K562 (cell line): ENCODE results near the gene AADAC. TPM values are rescaled to one million over a fixed set of nuclear protein-coding genes. Genes with fewer than 3 reads are reported as not detected.

Source experiments
- ATAC-seq: fragments of 200-7000 bp; cut with Tn5 transposase; 3 replicates; pipeline ENCODE4 v1.9.1; 2020; ENCODE audit warnings: moderate library complexity
- BruUV-seq: library from RNA; stranded (reverse); fragments of 400-500 nt; replicated peaks from 2 replicates; lab custom pipeline; 2021; lab: Mats Ljungman, UMichigan
- CTCF ChIA-PET: fragments of 300-600 bp; formaldehyde crosslinking; extraction: SDS; loops from one replicate; lab custom pipeline; 2021; ENCODE audit warnings: low intra/inter-chr PET ratio; lab: Yijun Ruan, JAX
- POLR2A ChIA-PET: fragments of 300-600, 350-650 bp; sonication (Branson Sonifier 250); formaldehyde crosslinking; extraction: SDS; loops from one replicate; lab custom pipeline; 2021; ENCODE audit warnings: antibody characterized with exemption, inconsistent platforms; lab: Yijun Ruan, JAX
- DNase-seq, 4 experiments: peaks; one replicate each; pipeline versions ENCODE4 v3.0.0 to v3.0.0-alpha.2; 2011 to 2018; ENCODE audit warnings: low spot score in 3 of 4, mixed read lengths in 3 of 4; ENCODE audit errors: extremely low read depth in 1 of 4
- FAIRE-seq: peaks from 2 replicates; lab custom pipeline; 2011; peaks lifted over from hg19 to GRCh38; lab: Jason Lieb, UNC
- H2AFZ ChIP-seq: 2 replicates; pipeline ENCODE4 v1.6.0; 2011; ENCODE audit warnings: low read depth, low read length, control low read depth, inconsistent platforms
- H3K27ac ChIP-seq: fragments of 200-600 bp; 3 replicates; pipeline ENCODE4 v1.8.0; 2011; ENCODE audit warnings: low read depth, mild to moderate bottlenecking, control low read depth, inconsistent platforms, low read length, moderate library complexity, mixed read lengths; ENCODE audit errors: extremely low read depth
- H3K27me3 ChIP-seq, 2 experiments: fragments of 300-600 bp in 1 of 2; 2 replicates in 1 of 2; 3 replicates in 1 of 2; pipeline versions ENCODE4 v1.6.0 to v1.8.0; 2011; ENCODE audit warnings: inconsistent platforms in 2 of 2, low read length in 2 of 2, mild to moderate bottlenecking in 1 of 2, mixed read lengths in 1 of 2, moderate library complexity in 1 of 2; ENCODE audit not compliant: control insufficient read depth in 2 of 2, insufficient read depth in 2 of 2
- H3K36me3 ChIP-seq: fragments of 300-600 bp; 3 replicates; pipeline ENCODE4 v1.8.0; 2011; ENCODE audit warnings: mild to moderate bottlenecking, low read length, inconsistent platforms; ENCODE audit not compliant: control insufficient read depth, insufficient read depth
- H3K4me1 ChIP-seq, 2 experiments: fragments of 200-600 bp in 1 of 2; replicated peaks in 1 of 2; 2 replicates in 1 of 2; 3 replicates in 1 of 2; pipeline versions ENCODE4 v1.5.1 to v1.8.0; 2011; ENCODE audit warnings: inconsistent platforms in 2 of 2, low read length in 2 of 2, mild to moderate bottlenecking in 1 of 2, mixed read lengths in 1 of 2, moderate library complexity in 1 of 2; ENCODE audit not compliant: control insufficient read depth in 2 of 2, insufficient read depth in 2 of 2
- H3K4me2 ChIP-seq: 2 replicates; pipeline ENCODE4 v1.6.1; 2011; ENCODE audit warnings: low read length, control low read depth, inconsistent platforms, mixed read lengths; ENCODE audit not compliant: insufficient read depth
- H3K4me3 ChIP-seq: fragments of 200-600 bp; sonication (generic), shearing (Covaris generic); 2 replicates; pipeline ENCODE4 v1.5.1; 2016; ENCODE audit warnings: control low read depth, inconsistent platforms
- H3K79me2 ChIP-seq: fragments of 200-600 bp; 3 replicates; pipeline ENCODE4 v1.8.0; 2011; ENCODE audit warnings: low read length, inconsistent platforms; ENCODE audit not compliant: control insufficient read depth, insufficient read depth
- H3K9ac ChIP-seq, 2 experiments: 2 replicates each; pipeline versions ENCODE4 v1.6.0 to v1.6.1; 2011; ENCODE audit warnings: low read depth in 2 of 2, low read length in 2 of 2, control low read depth in 1 of 2, inconsistent platforms in 1 of 2, mild to moderate bottlenecking in 1 of 2, mixed read lengths in 1 of 2; ENCODE audit not compliant: insufficient read depth in 1 of 2
- H3K9me1 ChIP-seq: one replicate; pipeline ENCODE4 v1.6.0; 2011; ENCODE audit warnings: inconsistent platforms, mild to moderate bottlenecking, low read length, moderate library complexity; ENCODE audit not compliant: control insufficient read depth, insufficient read depth
- H3K9me3 ChIP-seq: replicated peaks from 2 replicates; pipeline ENCODE4 v1.5.1; 2011; ENCODE audit warnings: low read depth, low read length, inconsistent platforms; ENCODE audit not compliant: control insufficient read depth, insufficient read depth
- H4K20me1 ChIP-seq: replicated peaks from 2 replicates; pipeline ENCODE4 v1.6.1; 2011; ENCODE audit warnings: low read length, inconsistent platforms, mixed read lengths; ENCODE audit not compliant: control insufficient read depth, insufficient read depth
- BACH1 ChIP-seq: fragments of 200-800 bp; sonication (Bioruptor generic); IDR thresholded peaks from 2 replicates; pipeline ENCODE4 v1.6.1; 2016; ENCODE audit warnings: missing genetic modification characterization, missing compliant biosample characterization
- BMI1 ChIP-seq: fragments of 150-350 bp; IDR thresholded peaks from 2 replicates; pipeline ENCODE4 v1.6.1; 2014; ENCODE audit warnings: low read length
- C11orf30 ChIP-seq: fragments of 450-650 bp; IDR thresholded peaks from 2 replicates; pipeline ENCODE4 v1.6.1; 2016; ENCODE audit warnings: low read depth, mild to moderate bottlenecking
- CCNT2 ChIP-seq: IDR thresholded peaks from 2 replicates; pipeline ENCODE4 v1.6.1; 2011; ENCODE audit warnings: borderline replicate concordance, low read depth, mild to moderate bottlenecking, moderate library complexity, mixed read lengths, low read length; ENCODE audit not compliant: insufficient read length; ENCODE audit errors: extremely low read depth
- CTBP1 ChIP-seq: fragments of 450-650 bp; IDR thresholded peaks from 2 replicates; pipeline ENCODE4 v1.6.1; 2016; ENCODE audit warnings: borderline replicate concordance
- EHMT2 ChIP-seq: fragments of 450-650 bp; IDR thresholded peaks from 2 replicates; pipeline ENCODE4 v1.6.1; 2018; ENCODE audit warnings: antibody characterized with exemption
- FUS ChIP-seq: fragments of 200-400 bp; formaldehyde crosslinking; optimal IDR thresholded peaks from 2 replicates; pipeline ENCODE3; 2017; ENCODE audit warnings: low read depth, low read length
- JUND ChIP-seq, 2 experiments: IDR thresholded peaks; 2 replicates in 1 of 2; 3 replicates in 1 of 2; pipeline ENCODE4 v1.6.1; 2011; ENCODE audit warnings: borderline replicate concordance in 2 of 2, low read depth in 2 of 2, low read length in 2 of 2, improper control_type of control experiment in 1 of 2, missing biosample characterization in 1 of 2, missing genetic modification characterization in 1 of 2, missing genetic modification reagents in 1 of 2
- KHSRP ChIP-seq: fragments of 450-650 bp; IDR thresholded peaks from 2 replicates; pipeline ENCODE4 v1.6.1; 2017
- MAFK ChIP-seq: IDR thresholded peaks from 2 replicates; pipeline ENCODE4 v1.6.1; 2011; ENCODE audit warnings: low read length, improper control_type of control experiment
- MEF2A ChIP-seq: IDR thresholded peaks from 2 replicates; pipeline ENCODE4 v1.6.1; 2011; ENCODE audit warnings: low read depth, mild to moderate bottlenecking, low read length, moderate library complexity; ENCODE audit not compliant: control insufficient read depth
- MEF2D ChIP-seq: conservative IDR thresholded peaks from 2 replicates; pipeline ENCODE4 v1.6.1; 2016; ENCODE audit warnings: low read depth, missing genetic modification characterization, missing compliant biosample characterization
- MTA3 ChIP-seq: fragments of 450-650 bp; formaldehyde crosslinking; IDR thresholded peaks from 2 replicates; pipeline ENCODE4 v1.6.1; 2017; ENCODE audit warnings: mild to moderate bottlenecking, borderline replicate concordance
- NEUROD1 ChIP-seq: fragments of 150-350 bp; IDR thresholded peaks from 2 replicates; pipeline ENCODE4 v1.6.1; 2014; ENCODE audit warnings: borderline replicate concordance, low read length, low read depth; ENCODE audit not compliant: partially characterized antibody
- ZNF431 ChIP-seq: sonication (generic); formaldehyde crosslinking; IDR thresholded peaks from 2 replicates; pipeline ENCODE4 v1.8.0; 2022; ENCODE audit warnings: mild to moderate bottlenecking, missing genetic modification reagents
- ZNF444 ChIP-seq: fragments of 250-450 bp; sonication (Bioruptor Pico); IDR thresholded peaks from 2 replicates; pipeline ENCODE4 v1.4.0; 2020; ENCODE audit warnings: mild to moderate bottlenecking, moderate library complexity
- ZNF583 ChIP-seq: fragments of 250-450 bp; sonication (Bioruptor Pico); IDR thresholded peaks from 2 replicates; pipeline ENCODE4 v1.4.0; 2020
- WGBS: fragments of 100-300 bp; shearing (Covaris generic); methylation state at CpG from one replicate; pipeline ENCODE4 v1.1.6; 2016; ENCODE audit warnings: low coverage, mixed read lengths; ENCODE audit not compliant: insufficient coverage; ENCODE audit errors: missing lambda C conversion rate; 5-methylcytosine and 5-hydroxymethylcytosine counted together
- in situ Hi-C: fragments of 300-500 bp; cut with MboI; formaldehyde crosslinking; loops from 4 replicates; pipeline ENCODE4 v1.15.0; 2018; ENCODE audit warnings: inconsistent platforms, mixed read lengths
- intact Hi-C: fragments of 100-400 bp; cut with micrococcal nuclease; formaldehyde crosslinking; loops from 2 replicates; pipeline ENCODE4 v1.14.2; 2022
- polyA plus RNA-seq, 8 experiments: library from polyadenylated mRNA; depleted of rRNA in 4 of 8; stranded (reverse) in 5 of 8; unstranded in 3 of 8; fragments of >200 nt; fragmentation: Nextera tagmentation in 2 of 8; fragmentation: Illumina TruSeq in 1 of 8; extraction: Ambion mirVana in 2 of 8; extraction: Trizol in 1 of 8; gene quantifications; 2 replicates each; pipeline versions ENCODE4 v1.2.1 to v1.2.3, GENCODE V29; 2011 to 2014; ENCODE audit warnings: inconsistent platforms in 1 of 8, missing spikeins in 1 of 8
- total RNA-seq, 7 experiments: library from RNA; depleted of rRNA in 6 of 7; stranded (reverse); fragments of >200 nt in 6 of 7; fragmentation: Illumina TruSeq in 2 of 7; extraction: Trizol in 2 of 7; gene quantifications; 2 replicates each; pipeline versions ENCODE4 v1.2.1 to v1.2.3, GENCODE V29; 2011 to 2021; ENCODE audit warnings: low replicate concordance in 1 of 7
- TF ChIP-seq, protein P1 (sequence below), 2 experiments: fragments of 450-650 bp in 1 of 2; sonication (generic) in 1 of 2; formaldehyde crosslinking in 1 of 2; IDR thresholded peaks in 1 of 2; conservative IDR thresholded peaks in 1 of 2; 2 replicates each; pipeline versions ENCODE4 v1.6.1 to v1.8.1; 2016 to 2023; ENCODE audit warnings: mild to moderate bottlenecking in 2 of 2, moderate library complexity in 2 of 2, inconsistent platforms in 1 of 2, missing genetic modification reagents in 1 of 2
- TF ChIP-seq, protein P2 (sequence below): fragments of 200-800 bp; sonication (Bioruptor generic); IDR thresholded peaks from 2 replicates; pipeline ENCODE4 v1.6.1; 2017; ENCODE audit warnings: missing genetic modification characterization, missing compliant biosample characterization
- TF ChIP-seq, protein P3 (sequence below): sonication (generic); formaldehyde crosslinking; IDR thresholded peaks from 2 replicates; pipeline ENCODE4 v1.8.0; 2023; ENCODE audit warnings: mild to moderate bottlenecking, missing genetic modification reagents

AADAC gene
- total and polyA plus RNA-seq, 9 of the 15 experiments (the other 6 are each of a cell fraction or from before 2014, with no cell fraction given) = 0.47 TPM; not detected in 8

DNA sequence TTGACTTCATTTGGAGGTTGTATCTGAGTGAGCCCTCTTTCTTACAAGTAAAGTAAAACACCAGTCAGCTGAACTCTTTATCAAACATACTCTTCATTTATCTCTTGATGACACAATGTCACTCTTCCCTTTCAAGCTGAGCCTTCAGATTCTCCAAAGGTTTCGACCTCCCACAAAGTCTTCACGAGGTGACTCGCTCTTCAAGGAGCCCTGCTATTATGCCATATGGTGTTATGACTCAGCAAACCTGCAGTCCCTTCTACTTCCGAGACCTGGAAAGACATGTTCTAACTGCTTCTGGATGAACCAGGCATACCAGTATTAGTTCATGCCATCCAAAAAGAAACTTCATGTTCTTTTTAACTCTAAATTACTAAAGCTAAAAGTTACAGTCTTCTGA is 23.1 kb downstream of the AADAC start:
- Histone ChIP-seq H3K4me3 (no peak overlapping the region), H3K27ac (peak overlapping the region; percentile 61), H3K36me3 (no peaks in the 10 kb centered on the region), H3K4me1 (peaks cover 0 to 16% of the 10 kb centered on the region in 2 experiments; a peak in 3 of 5 replicates), H3K4me2 (peak overlapping the region; percentile 44), H3K9ac (peak overlapping the region in 1 of 2 experiments; percentile 23; a peak in 1 of 4 replicates), H2AFZ (peak overlapping the region; percentile 84), H4K20me1 (no peaks in the 10 kb centered on the region), H3K79me2 (no peaks in the 10 kb centered on the region), H3K27me3 (no peaks in the 10 kb centered on the region), H3K9me3 (no peaks in the 10 kb centered on the region), H3K9me1 (no peaks in the 10 kb centered on the region)
- WGBS = 2% methylated on average over 4 of the region's 4 CpGs
- intact Hi-C loops (loop anchor here (5.0 kb wide), 1 partner anchor 175 kb away; no protein-coding TSS in a partner anchor), in situ Hi-C loops (loop anchor here (25.0 kb wide), 1 partner anchor 600 kb away; no protein-coding TSS in a partner anchor)
- FAIRE-seq = peak; percentile 97
- ATAC-seq = peak; percentile 94
- ChIA-PET POLR2A (interaction anchor here (1.0 to 1.6 kb wide), 2 partner anchors 83 to 310 kb away, joined by 3 to 4 read pairs; no protein-coding TSS in a partner anchor), CTCF (interaction anchor here (3.9 kb wide), 1 partner anchor 397 kb away, joined by 32 read pairs; no protein-coding TSS in a partner anchor)
- BruUV-seq = no TSS peak
- peak; percentile 42 to 88 (median 61) for DNase-seq
- TF ChIP-seq CTBP1 (peak; percentile 50; the same call in 1 of the 2 replicates), CCNT2 (peak; percentile 29), FUS (no peak), KHSRP (no peak), EHMT2 (peak; percentile 82), BMI1 (no peak), MEF2D (no peak), NEUROD1 (no peak), MEF2A (no peak), ZNF444 (CRISPR knock-in tag) (no peak), ZNF583 (no peak), MAFK (peak; percentile 94), JUND (IDR thresholded peaks at IDR 0.05; ENCODE audit: borderline replicate concordance, low read depth, low read length) (peak; percentile 83), JUND (tag; IDR thresholded peaks at IDR 0.05; ENCODE audit: borderline replicate concordance, low read depth, low read length) (peak; percentile 87; the same call in 2 of the 3 replicates), BACH1 (tag) (peak; percentile 96), ZNF431 (no peak), MTA3 (0 out of 2 replicates have a peak, but pooled peaks have one; percentile 23), C11orf30 (peak; percentile 94)
- TF ChIP-seq, protein P1, sequence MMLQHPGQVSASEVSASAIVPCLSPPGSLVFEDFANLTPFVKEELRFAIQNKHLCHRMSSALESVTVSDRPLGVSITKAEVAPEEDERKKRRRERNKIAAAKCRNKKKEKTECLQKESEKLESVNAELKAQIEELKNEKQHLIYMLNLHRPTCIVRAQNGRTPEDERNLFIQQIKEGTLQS (IDR thresholded peaks at IDR 0.05) = peak; percentile 76
- TF ChIP-seq, protein P1 (CRISPR knock-in tag; conservative IDR thresholded peaks at IDR 0.05) = no peak
- TF ChIP-seq, protein P2, sequence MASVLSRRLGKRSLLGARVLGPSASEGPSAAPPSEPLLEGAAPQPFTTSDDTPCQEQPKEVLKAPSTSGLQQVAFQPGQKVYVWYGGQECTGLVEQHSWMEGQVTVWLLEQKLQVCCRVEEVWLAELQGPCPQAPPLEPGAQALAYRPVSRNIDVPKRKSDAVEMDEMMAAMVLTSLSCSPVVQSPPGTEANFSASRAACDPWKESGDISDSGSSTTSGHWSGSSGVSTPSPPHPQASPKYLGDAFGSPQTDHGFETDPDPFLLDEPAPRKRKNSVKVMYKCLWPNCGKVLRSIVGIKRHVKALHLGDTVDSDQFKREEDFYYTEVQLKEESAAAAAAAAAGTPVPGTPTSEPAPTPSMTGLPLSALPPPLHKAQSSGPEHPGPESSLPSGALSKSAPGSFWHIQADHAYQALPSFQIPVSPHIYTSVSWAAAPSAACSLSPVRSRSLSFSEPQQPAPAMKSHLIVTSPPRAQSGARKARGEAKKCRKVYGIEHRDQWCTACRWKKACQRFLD = no peak
- TF ChIP-seq, protein P3, sequence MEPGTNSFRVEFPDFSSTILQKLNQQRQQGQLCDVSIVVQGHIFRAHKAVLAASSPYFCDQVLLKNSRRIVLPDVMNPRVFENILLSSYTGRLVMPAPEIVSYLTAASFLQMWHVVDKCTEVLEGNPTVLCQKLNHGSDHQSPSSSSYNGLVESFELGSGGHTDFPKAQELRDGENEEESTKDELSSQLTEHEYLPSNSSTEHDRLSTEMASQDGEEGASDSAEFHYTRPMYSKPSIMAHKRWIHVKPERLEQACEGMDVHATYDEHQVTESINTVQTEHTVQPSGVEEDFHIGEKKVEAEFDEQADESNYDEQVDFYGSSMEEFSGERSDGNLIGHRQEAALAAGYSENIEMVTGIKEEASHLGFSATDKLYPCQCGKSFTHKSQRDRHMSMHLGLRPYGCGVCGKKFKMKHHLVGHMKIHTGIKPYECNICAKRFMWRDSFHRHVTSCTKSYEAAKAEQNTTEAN (CRISPR knock-in tag) = no peak
